Measurements from ENCODE around the gene MRPL44.

Gene MRPL44

GRCh38 chr2:223969315-223969714 lies 12.1 kb downstream of the MRPL44 start:
- Histone ChIP-seq H3K4me1 (ENCODE audit: insufficient read depth, low read length) (no peaks in the 10 kb centered on the region), H3K36me3 (ENCODE audit: insufficient read depth, low read length) (peaks cover 34% of the 10 kb centered on the region), H3K27me3 (ENCODE audit: insufficient read depth, low read length) (no peaks in the 10 kb centered on the region), H3K4me3 (ENCODE audit: low read length) (no peak overlapping the region), H2AFZ (ENCODE audit: low read depth, low read length) (no peak overlapping the region), H3K9me3 (ENCODE audit: low read length) (no peaks in the 10 kb centered on the region)

DNA sequence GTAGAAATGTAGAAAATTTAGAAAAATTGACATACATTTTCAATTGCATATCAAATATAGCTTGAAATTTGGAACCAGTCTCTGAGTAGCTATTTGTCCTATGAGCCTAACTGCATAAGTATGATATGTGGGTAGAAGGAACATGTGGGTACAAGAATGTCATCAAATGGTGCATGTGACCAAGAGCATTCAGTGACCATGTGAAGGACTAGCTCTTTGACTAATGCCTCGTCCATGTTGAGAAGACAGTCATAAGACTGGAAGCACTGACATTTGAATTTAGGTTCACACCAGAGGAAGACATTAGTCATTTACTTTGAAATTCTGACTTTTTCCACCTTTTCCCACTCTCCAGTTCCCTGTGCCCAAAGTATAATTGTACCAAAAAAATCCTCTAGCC lies 12.6 kb downstream of the MRPL44 start:
- Histone ChIP-seq H3K4me3 (ENCODE audit: low read length) (no peak overlapping the region), H3K9me3 (ENCODE audit: low read length) (no peaks in the 10 kb centered on the region), H2AFZ (ENCODE audit: low read depth, low read length) (no peak overlapping the region), H3K27me3 (ENCODE audit: insufficient read depth, low read length) (no peaks in the 10 kb centered on the region), H3K36me3 (ENCODE audit: insufficient read depth, low read length) (peaks cover 28% of the 10 kb centered on the region), H3K4me1 (ENCODE audit: insufficient read depth, low read length) (no peaks in the 10 kb centered on the region)

- Histone ChIP-seq H3K27me3 (ENCODE audit: insufficient read depth, low read length) (no peaks in the 10 kb centered on the region), H3K36me3 (ENCODE audit: insufficient read depth, low read length) (peaks cover 21% of the 10 kb centered on the region), H2AFZ (ENCODE audit: low read depth, low read length) (no peak overlapping the region), H3K4me1 (ENCODE audit: insufficient read depth, low read length) (no peaks in the 10 kb centered on the region), H3K4me3 (ENCODE audit: low read length) (no peak overlapping the region), H3K9me3 (ENCODE audit: low read length) (no peaks in the 10 kb centered on the region)
Measured at GRCh38 chr2:223970343-223971128, 13.3 kb downstream of the MRPL44 start.

DNA sequence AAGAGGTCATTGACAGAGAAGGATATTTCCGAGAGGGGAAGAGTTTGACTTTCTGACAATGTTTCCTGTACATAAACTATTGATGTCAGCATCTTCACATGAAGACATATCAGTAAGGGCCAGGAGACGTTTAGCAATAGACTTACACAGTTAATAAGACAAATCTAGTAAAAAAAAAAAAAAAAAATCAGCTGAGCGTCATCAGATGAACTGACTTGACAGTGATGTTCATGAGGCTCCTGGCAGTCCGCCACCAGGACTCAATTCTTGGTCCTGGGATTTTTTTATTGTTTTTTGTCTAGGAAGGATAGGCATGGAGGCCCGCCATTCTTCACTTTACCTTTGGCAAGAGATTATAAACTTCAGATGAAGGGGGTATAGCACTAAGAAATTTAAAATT lies 14.5 kb downstream of the MRPL44 start:
- no peaks in the 10 kb centered on the region for H3K4me1 ChIP-seq (ENCODE audit: insufficient read depth, low read length)
- peaks cover 12% of the 10 kb centered on the region for H3K36me3 ChIP-seq (ENCODE audit: insufficient read depth, low read length)
- H2AFZ ChIP-seq (ENCODE audit: low read depth, low read length): no peak overlapping the region
- no peak overlapping the region for H3K4me3 ChIP-seq (ENCODE audit: low read length)
- no peaks in the 10 kb centered on the region for H3K27me3 ChIP-seq (ENCODE audit: insufficient read depth, low read length)
- H3K9me3 ChIP-seq (ENCODE audit: low read length): no peaks in the 10 kb centered on the region

GRCh38 chr2:223972656-223973102 lies 15.4 kb downstream of the MRPL44 start:
- Histone ChIP-seq H3K9me3 (ENCODE audit: low read length) (no peaks in the 10 kb centered on the region), H3K4me1 (ENCODE audit: insufficient read depth, low read length) (no peaks in the 10 kb centered on the region), H3K4me3 (ENCODE audit: low read length) (no peak overlapping the region), H3K36me3 (ENCODE audit: insufficient read depth, low read length) (peaks cover 6% of the 10 kb centered on the region), H3K27me3 (ENCODE audit: insufficient read depth, low read length) (no peaks in the 10 kb centered on the region), H2AFZ (ENCODE audit: low read depth, low read length) (no peak overlapping the region)

DNA sequence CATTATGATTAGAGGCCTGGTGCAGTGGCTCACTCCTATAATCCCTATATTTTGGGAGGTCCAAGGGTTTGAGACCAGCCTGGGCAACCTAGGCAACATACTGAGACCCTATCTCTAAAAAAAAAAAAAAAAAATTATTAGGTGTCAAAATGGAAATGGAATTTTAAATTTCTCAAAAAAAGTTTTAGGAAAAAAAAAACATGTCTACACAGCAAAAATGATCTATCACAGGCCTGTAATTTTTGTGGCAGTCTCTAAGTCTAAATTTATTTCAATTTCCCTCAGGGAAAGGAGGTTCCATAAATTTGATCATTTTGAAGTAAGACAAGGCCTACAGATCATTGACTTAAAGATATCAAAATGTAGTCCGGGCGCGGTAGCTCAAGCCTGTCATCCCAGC lies 16.3 kb downstream of the MRPL44 start:
- H3K9me3 ChIP-seq (ENCODE audit: low read length): no peaks in the 10 kb centered on the region
- H3K36me3 ChIP-seq (ENCODE audit: insufficient read depth, low read length): peaks cover 2% of the 10 kb centered on the region

DNA sequence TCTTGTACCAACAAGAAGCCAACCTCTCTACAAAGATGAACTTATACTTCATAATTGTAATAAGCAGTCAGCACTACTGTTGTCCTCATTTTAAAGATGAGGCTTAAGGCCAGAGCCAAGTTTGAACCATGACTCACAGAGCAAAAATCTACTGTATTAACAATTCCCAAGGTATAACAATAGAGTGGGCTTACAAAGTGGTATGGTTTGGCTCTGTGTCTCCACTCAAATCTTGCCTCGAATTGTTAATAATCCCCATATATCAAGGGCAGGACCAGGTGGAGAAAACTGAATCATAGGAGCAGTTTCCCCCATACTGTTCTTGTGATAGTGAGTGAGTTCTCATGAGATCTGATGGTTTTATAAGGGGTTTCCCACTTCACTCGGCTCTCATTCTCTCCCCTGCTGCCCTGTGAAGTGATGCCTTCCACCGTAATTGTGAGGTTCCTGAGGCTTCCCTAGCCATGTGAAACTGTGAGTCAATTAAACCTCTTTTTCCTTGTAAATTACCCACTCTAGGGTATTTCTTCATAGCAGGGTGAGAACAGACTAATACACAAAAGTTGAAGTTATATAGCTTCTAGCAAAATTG lies 19.5 kb downstream of the MRPL44 start:
- no peaks in the 10 kb centered on the region for H3K36me3 ChIP-seq (ENCODE audit: insufficient read depth, low read length)
- H3K4me1 ChIP-seq (ENCODE audit: insufficient read depth, low read length): peaks cover 2% of the 10 kb centered on the region
- H3K27me3 ChIP-seq (ENCODE audit: insufficient read depth, low read length): no peaks in the 10 kb centered on the region
- no peaks in the 10 kb centered on the region for H3K9me3 ChIP-seq (ENCODE audit: low read length)
- no peak overlapping the region for H3K4me3 ChIP-seq (ENCODE audit: low read length)
- H2AFZ ChIP-seq (ENCODE audit: low read depth, low read length): no peak overlapping the region

More for the DNA sequence above, 16.3 kb downstream of the MRPL44 start:
- no peak overlapping the region for H3K4me3 ChIP-seq (ENCODE audit: low read length)
- H3K27me3 ChIP-seq (ENCODE audit: insufficient read depth, low read length): no peaks in the 10 kb centered on the region
- H2AFZ ChIP-seq (ENCODE audit: low read depth, low read length): no peak overlapping the region
- H3K4me1 ChIP-seq (ENCODE audit: insufficient read depth, low read length): no peaks in the 10 kb centered on the region

DNA sequence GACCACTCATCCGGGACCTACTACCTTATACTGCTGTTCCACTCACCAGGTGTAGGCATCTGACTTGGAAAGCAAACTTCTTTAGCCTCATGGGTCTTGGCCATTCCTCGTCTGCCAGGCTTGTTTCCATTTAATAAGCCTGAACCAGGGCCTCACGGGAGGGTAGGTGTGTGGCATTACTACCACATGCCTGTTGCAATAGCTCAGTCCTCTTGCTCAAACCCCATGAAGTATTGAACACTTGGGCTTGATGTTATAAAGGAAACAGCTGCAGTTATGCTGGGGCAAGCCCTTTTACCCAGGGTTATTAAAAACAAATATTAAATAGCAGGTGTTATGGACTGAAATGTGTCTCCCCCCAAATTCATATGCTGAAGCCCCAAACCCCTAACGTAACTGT lies 21.2 kb downstream of the MRPL44 start:
- peaks cover 2% of the 10 kb centered on the region for H3K4me1 ChIP-seq (ENCODE audit: insufficient read depth, low read length)

DNA sequence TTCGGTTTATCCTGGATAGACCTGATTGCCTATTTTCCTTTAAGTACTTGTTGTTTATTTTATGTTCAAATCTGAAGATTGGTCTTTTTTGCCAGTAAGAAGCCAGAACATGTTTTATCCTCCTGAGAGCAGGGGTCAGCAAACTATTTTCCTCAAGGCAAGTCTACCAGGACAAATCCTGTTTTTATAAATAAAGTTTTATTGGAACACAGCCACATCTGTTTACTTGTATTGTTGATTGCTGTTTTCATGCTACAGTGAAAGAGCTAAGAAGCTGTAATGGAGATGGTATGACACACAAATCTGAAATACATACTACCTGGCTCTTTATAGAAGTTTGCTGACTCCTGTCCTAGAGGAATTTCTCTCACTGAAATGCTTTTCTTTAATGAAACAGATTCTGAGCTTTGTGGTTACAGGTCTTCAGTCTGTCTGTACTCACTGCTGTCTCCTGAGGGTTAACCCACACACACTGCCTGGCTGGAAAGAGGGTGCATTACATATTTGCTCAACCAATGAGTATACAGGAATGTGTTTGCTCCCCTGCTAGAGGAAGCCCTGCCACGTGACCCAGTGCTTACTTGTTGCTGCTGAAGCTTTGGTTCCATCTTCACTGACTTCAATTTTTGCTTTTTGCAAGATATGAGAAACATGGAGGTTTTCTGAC lies 22.6 kb downstream of the MRPL44 start:
- Histone ChIP-seq H3K27me3 (ENCODE audit: insufficient read depth, low read length) (no peaks in the 10 kb centered on the region), H3K4me3 (ENCODE audit: low read length) (no peak overlapping the region), H3K36me3 (ENCODE audit: insufficient read depth, low read length) (no peaks in the 10 kb centered on the region), H2AFZ (ENCODE audit: low read depth, low read length) (no peak overlapping the region), H3K9me3 (ENCODE audit: low read length) (no peaks in the 10 kb centered on the region), H3K4me1 (ENCODE audit: insufficient read depth, low read length) (peaks cover 2% of the 10 kb centered on the region)

More for the DNA sequence above, 21.2 kb downstream of the MRPL44 start:
- Histone ChIP-seq H3K4me3 (ENCODE audit: low read length) (no peak overlapping the region), H3K27me3 (ENCODE audit: insufficient read depth, low read length) (no peaks in the 10 kb centered on the region), H3K36me3 (ENCODE audit: insufficient read depth, low read length) (no peaks in the 10 kb centered on the region), H2AFZ (ENCODE audit: low read depth, low read length) (no peak overlapping the region), H3K9me3 (ENCODE audit: low read length) (no peaks in the 10 kb centered on the region)

- Histone ChIP-seq H2AFZ (ENCODE audit: low read depth, low read length) (no peak overlapping the region), H3K4me3 (ENCODE audit: low read length) (no peak overlapping the region), H3K4me1 (ENCODE audit: insufficient read depth, low read length) (peaks cover 2% of the 10 kb centered on the region), H3K9me3 (ENCODE audit: low read length) (no peaks in the 10 kb centered on the region), H3K27me3 (ENCODE audit: insufficient read depth, low read length) (no peaks in the 10 kb centered on the region), H3K36me3 (ENCODE audit: insufficient read depth, low read length) (no peaks in the 10 kb centered on the region)
Measured at GRCh38 chr2:223980397-223980735, 23.1 kb downstream of the MRPL44 start.

GRCh38 chr2:223980803-223981202 lies 23.5 kb downstream of the MRPL44 start:
- Histone ChIP-seq H3K36me3 (ENCODE audit: insufficient read depth, low read length) (no peaks in the 10 kb centered on the region), H2AFZ (ENCODE audit: low read depth, low read length) (no peak overlapping the region), H3K27me3 (ENCODE audit: insufficient read depth, low read length) (no peaks in the 10 kb centered on the region)

DNA sequence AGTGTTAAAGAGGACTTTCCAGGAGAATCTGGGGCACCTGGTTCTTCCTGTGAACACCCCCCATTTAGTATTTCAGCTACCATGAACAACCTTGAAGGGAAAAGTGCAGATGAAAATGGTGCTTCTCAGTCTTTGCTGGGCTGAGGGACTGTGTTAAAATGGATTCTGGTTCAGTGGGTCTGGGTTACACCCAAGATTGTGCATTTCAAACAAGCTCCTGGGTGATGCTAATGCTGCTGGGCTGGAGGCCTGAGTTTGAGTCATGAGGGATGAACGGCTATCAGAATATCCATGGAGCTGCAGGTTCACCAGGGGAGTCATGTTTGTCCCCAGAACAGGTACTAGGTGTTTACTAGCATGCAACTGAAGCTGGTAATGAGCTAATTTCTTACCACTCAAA lies 24.0 kb downstream of the MRPL44 start:
- Histone ChIP-seq H3K36me3 (ENCODE audit: insufficient read depth, low read length) (no peaks in the 10 kb centered on the region), H2AFZ (ENCODE audit: low read depth, low read length) (no peak overlapping the region), H3K9me3 (ENCODE audit: low read length) (no peaks in the 10 kb centered on the region), H3K27me3 (ENCODE audit: insufficient read depth, low read length) (no peaks in the 10 kb centered on the region), H3K4me1 (ENCODE audit: insufficient read depth, low read length) (peaks cover 2% of the 10 kb centered on the region), H3K4me3 (ENCODE audit: low read length) (no peak overlapping the region)

More at GRCh38 chr2:223980803-223981202, 23.5 kb downstream of the MRPL44 start:
- no peaks in the 10 kb centered on the region for H3K9me3 ChIP-seq (ENCODE audit: low read length)
- H3K4me3 ChIP-seq (ENCODE audit: low read length): no peak overlapping the region
- H3K4me1 ChIP-seq (ENCODE audit: insufficient read depth, low read length): peaks cover 2% of the 10 kb centered on the region

DNA sequence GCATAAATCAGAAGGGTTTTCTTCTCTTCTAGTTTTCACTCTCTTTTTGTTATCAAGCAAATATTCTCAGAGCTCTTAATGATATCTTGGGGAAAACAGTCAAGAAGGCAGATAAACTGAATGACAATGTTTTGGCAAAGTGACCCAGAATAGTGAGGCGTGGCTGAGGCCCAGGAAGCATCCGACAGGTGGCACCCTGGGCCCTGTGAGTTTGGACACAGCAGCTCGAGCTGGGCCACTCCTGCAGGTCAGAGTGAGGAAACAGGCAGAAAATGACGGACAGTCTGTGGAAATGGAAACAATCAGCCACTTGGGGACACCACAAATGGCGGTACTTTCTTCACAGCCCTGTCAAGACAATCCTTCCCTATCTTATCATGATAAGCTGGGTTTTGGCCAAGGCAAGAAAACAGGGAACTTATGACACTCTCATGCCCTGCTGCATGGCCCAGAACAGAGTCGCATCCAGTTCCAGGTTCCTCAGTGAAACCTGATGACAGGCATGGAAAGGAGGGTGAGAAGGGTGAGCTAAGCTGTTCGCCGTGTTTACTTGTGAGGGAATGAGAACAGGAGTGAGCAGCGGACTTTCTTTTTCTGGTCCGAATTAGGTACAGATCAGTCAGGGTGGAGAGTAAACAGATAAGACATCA lies 32.1 kb downstream of the MRPL44 start:
- H3K36me3 ChIP-seq (ENCODE audit: insufficient read depth, low read length): no peaks in the 10 kb centered on the region
- no peaks in the 10 kb centered on the region for H3K27me3 ChIP-seq (ENCODE audit: insufficient read depth, low read length)
- peaks cover 2% of the 10 kb centered on the region for H3K4me1 ChIP-seq (ENCODE audit: insufficient read depth, low read length)
- no peak overlapping the region for H3K4me3 ChIP-seq (ENCODE audit: low read length)
- H2AFZ ChIP-seq (ENCODE audit: low read depth, low read length): no peak overlapping the region
- H3K9me3 ChIP-seq (ENCODE audit: low read length): no peaks in the 10 kb centered on the region
